Parathyroid adenoma (tissue), 2 donors: Measurements from ENCODE around the gene ARHGAP6.
"Not testable (repeated sequence)": the region's sequence is repeated elsewhere in the genome, so short reads cannot be mapped to it uniquely, and the experiment has no call there.

Experiments
- H2AFZ ChIP-seq: fragments of 300-600 bp; sonication (generic); one replicate; pipeline ENCODE4 v1.7.0; 2017; ENCODE audit warnings: antibody characterized with exemption, mild to moderate bottlenecking
- H3K27ac ChIP-seq: fragments of 300-600 bp; sonication (generic); one replicate; pipeline ENCODE4 v1.7.0; 2017
- H3K27me3 ChIP-seq: fragments of 300-600 bp; sonication (generic); one replicate; pipeline ENCODE4 v1.7.0; 2017; ENCODE audit warnings: low read length; ENCODE audit not compliant: control insufficient read depth, insufficient read depth
- H3K36me3 ChIP-seq: fragments of 300-600 bp; sonication (generic); one replicate; pipeline ENCODE4 v1.7.0; 2017; ENCODE audit warnings: low read length; ENCODE audit not compliant: control insufficient read depth, insufficient read depth
- H3K4me1 ChIP-seq: fragments of 300-600 bp; sonication (generic); one replicate; pipeline ENCODE4 v1.7.0; 2017; ENCODE audit warnings: control low read depth
- H3K4me2 ChIP-seq: fragments of 300-600 bp; sonication (generic); one replicate; pipeline ENCODE4 v1.7.0; 2017; ENCODE audit warnings: low read length
- H3K4me3 ChIP-seq: fragments of 300-600 bp; sonication (generic); one replicate; pipeline ENCODE4 v1.7.0; 2017; ENCODE audit warnings: low read depth, low read length
- H3K79me2 ChIP-seq: fragments of 300-600 bp; sonication (generic); one replicate; pipeline ENCODE4 v1.7.0; 2017; ENCODE audit warnings: control low read depth
- H3K9ac ChIP-seq: fragments of 300-600 bp; sonication (generic); one replicate; pipeline ENCODE4 v1.7.0; 2017; ENCODE audit warnings: mild to moderate bottlenecking
- H3K9me3 ChIP-seq: fragments of 300-600 bp; sonication (generic); one replicate; pipeline ENCODE4 v1.7.0; 2017; ENCODE audit warnings: low read length; ENCODE audit not compliant: control insufficient read depth
- CTCF ChIP-seq: fragments of 300-600 bp; sonication (generic); IDR thresholded peaks from one replicate; pipeline ENCODE4 v1.7.0; 2017; ENCODE audit warnings: antibody characterized with exemption, mild to moderate bottlenecking
- donor health status: primary hyperparathyroidism.

ARHGAP6 gene

GRCh38 chrX:11129534-11130105 is 536.1 kb downstream of the ARHGAP6 start:
- H3K4me1 ChIP-seq: no peaks in the 10 kb centered on the region
- H3K27me3 ChIP-seq: no peaks in the 10 kb centered on the region
- TF ChIP-seq CTCF: no peak
- H3K4me3 ChIP-seq: no peak overlapping the region
- no peaks in the 10 kb centered on the region for H3K36me3 ChIP-seq
- no peak overlapping the region for H3K9ac ChIP-seq
- no peaks in the 10 kb centered on the region for H3K9me3 ChIP-seq
- H3K79me2 ChIP-seq: no peaks in the 10 kb centered on the region
- H3K27ac ChIP-seq: no peak overlapping the region
- H3K4me2 ChIP-seq: no peak overlapping the region
- H2AFZ ChIP-seq: no peak overlapping the region

- Histone ChIP-seq H3K27ac (no peak overlapping the region), H3K4me1 (no peaks in the 10 kb centered on the region), H3K9me3 (no peaks in the 10 kb centered on the region), H3K4me3 (no peak overlapping the region), H3K27me3 (no peaks in the 10 kb centered on the region), H3K9ac (no peak overlapping the region), H3K79me2 (no peaks in the 10 kb centered on the region), H3K4me2 (no peak overlapping the region), H3K36me3 (no peaks in the 10 kb centered on the region), H2AFZ (no peak overlapping the region)
- no peak for TF ChIP-seq CTCF
These were observed 540.7 kb downstream of the ARHGAP6 start for GRCh38 chrX:11125060-11125459.

DNA sequence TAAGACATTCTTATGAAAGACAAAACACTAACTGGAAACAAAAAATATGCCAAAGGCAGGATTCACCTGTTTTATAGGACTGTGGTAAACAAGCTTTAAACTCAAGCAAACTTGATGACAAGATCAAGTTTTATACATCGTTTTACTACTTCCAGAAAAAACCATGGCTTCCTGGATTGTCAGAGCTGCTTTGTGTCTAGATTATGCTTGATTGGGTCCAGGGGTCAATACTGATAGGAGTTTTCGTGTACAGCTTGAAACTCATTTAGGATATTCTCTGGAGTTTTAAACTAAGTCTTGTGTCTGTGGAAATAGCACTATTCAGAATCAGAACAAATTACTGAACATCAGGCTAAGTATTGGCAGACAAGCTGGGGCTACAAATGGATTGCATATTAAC is 541.6 kb downstream of the ARHGAP6 start:
- Histone ChIP-seq H3K79me2 (no peaks in the 10 kb centered on the region), H3K27ac (no peak overlapping the region), H3K36me3 (no peaks in the 10 kb centered on the region), H3K4me2 (no peak overlapping the region), H3K4me3 (no peak overlapping the region), H3K9me3 (no peaks in the 10 kb centered on the region), H2AFZ (no peak overlapping the region), H3K9ac (no peak overlapping the region), H3K27me3 (no peaks in the 10 kb centered on the region), H3K4me1 (no peaks in the 10 kb centered on the region)
- TF ChIP-seq CTCF: no peak

DNA sequence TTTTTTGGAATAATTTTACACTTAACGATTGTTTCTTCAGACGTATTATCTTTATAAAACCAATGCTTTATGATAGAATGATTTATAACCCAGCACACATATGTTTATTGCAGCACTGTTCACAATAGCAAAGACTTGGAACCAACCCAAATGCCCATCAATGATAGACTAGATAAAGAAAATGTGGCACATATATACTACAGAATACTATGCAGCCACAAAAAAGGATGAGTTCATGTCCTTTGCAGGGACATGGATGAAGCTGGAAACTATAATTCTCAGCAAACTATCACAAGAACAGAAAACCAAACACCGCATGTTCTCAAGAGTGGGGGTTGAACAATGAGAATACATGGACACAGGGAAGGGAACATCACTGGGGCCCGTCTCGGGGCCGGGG is 542.6 kb downstream of the ARHGAP6 start:
- not testable (repeated sequence) for H3K27me3 ChIP-seq, H3K4me3 ChIP-seq, H3K36me3 ChIP-seq, H2AFZ ChIP-seq, H3K9ac ChIP-seq, H3K9me3 ChIP-seq, H3K79me2 ChIP-seq, H3K4me1 ChIP-seq, H3K27ac ChIP-seq, H3K4me2 ChIP-seq

DNA sequence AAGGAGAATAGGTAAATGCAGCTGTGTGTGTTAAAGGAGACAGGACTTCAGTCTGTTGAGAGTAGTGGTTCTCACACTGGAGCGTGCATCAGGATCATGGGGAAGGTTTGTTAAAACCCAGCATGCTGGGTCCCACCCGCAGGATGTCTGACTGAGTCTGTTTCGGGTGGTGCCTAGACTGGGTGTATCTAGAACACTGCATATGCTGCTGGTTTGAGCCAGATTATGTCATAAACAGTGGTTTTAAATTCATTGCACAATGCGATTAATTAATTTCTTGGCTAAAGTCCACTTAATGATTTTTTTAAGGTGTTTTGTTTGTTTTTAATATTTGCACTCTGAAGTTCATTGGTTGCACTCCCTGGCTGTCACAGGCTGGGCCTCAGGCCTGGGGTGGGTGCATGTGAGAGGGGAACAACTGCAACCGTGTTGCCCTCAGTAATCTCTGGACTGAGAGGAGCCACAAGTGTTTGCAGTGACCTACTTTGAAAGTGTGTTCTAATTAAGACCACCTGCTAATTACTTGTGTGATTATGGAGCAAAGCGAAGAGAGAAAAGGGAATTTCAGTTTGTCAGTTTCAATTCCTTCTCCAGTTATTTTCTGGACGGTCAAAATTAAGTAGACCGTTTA is 546.3 kb downstream of the ARHGAP6 start:
- Histone ChIP-seq H3K27ac (no peak overlapping the region), H2AFZ (no peak overlapping the region), H3K4me1 (no peaks in the 10 kb centered on the region), H3K9ac (no peak overlapping the region), H3K4me2 (no peak overlapping the region), H3K4me3 (no peak overlapping the region), H3K36me3 (no peaks in the 10 kb centered on the region), H3K9me3 (no peaks in the 10 kb centered on the region), H3K27me3 (no peaks in the 10 kb centered on the region), H3K79me2 (no peaks in the 10 kb centered on the region)
- TF ChIP-seq CTCF: no peak
